ENCODE measurements around the gene HIC1.

Gene HIC1

GRCh38 chr17:2044263-2044894 is 10.5 kb upstream of the HIC1 start:
- DNase-seq (ENCODE audit: low read depth), result no peak

- DNase-seq (ENCODE audit: low read depth), result no peak
Measured at GRCh38 chr17:2047590-2047989, 7.3 kb upstream of the HIC1 start.

DNA sequence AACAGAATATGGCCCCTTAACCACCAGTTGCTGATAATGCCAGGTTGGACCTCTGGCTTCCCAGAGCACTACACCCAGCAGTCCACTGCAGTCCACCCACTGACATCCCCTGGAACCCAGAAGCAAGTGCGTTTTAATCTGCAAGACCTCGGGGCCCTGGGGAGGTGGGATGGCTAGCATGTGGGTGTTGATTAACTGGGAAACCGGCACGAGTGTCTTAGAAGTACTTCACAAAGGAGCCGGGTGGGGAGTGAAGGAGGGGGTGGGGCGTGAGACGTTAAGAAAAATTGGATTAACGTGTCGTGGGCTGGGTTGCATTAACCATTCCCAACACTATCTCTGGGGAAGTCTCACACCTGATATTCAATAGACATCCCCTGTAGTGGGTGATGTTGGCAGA is 6.1 kb upstream of the HIC1 start:
- DNase-seq (ENCODE audit: low read depth), result no peak

DNA sequence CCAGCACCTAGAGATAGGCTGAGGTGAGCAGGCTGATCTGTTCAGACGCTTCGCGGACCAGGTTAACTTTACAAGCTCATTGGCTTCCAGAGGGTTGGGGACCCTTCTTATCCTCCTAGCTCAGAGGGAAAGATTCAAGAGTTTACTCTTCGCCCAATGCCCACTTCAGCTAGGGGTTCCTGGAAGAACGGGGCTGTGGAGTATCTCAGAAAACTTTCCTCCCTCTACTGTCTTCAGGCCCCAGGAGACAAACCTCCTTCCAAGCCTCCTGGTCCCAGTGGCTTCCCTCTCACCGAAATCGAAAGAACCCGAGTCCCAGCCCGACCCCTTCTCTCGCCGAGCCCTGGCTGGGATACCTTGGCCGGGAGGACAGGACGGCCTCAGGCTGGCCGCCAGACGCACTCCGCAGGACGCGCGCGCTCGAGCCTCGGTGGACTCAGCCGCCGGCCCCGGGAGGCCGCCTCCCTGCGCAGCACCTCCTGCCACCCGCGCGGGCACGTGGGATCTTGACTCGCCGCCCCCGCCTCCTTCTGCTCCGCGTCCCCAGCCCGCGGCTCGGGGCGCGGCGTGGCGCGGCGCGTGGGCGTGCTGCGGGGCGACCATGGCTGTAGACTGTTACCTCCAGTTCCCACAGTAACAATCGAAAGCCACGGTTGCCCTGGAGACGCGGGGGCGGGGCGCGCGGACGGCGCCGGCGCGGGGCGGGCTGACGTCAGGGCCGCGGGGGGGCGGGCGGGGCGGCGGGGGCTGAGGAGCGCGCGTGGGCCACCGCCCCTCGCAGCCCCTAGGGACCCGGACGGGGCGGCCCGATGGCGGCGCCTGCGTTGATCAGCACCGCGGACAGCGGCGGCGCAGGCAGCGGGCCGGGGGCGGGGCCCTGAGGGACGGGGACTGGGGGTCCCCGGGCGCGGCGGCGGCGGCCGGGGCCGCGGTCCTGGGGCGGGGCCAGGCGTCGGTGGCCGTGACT is 5.3 kb upstream of the HIC1 start:
- peak; percentile 87 for DNase-seq (ENCODE audit: low read depth)

- peak; percentile 59 for DNase-seq (ENCODE audit: low read depth)
Measured at GRCh38 chr17:2050300-2051060, 4.4 kb upstream of the HIC1 start.

GRCh38 chr17:2051061-2051932 is 3.6 kb upstream of the HIC1 start:
- DNase-seq (ENCODE audit: low read depth), result no peak

DNA sequence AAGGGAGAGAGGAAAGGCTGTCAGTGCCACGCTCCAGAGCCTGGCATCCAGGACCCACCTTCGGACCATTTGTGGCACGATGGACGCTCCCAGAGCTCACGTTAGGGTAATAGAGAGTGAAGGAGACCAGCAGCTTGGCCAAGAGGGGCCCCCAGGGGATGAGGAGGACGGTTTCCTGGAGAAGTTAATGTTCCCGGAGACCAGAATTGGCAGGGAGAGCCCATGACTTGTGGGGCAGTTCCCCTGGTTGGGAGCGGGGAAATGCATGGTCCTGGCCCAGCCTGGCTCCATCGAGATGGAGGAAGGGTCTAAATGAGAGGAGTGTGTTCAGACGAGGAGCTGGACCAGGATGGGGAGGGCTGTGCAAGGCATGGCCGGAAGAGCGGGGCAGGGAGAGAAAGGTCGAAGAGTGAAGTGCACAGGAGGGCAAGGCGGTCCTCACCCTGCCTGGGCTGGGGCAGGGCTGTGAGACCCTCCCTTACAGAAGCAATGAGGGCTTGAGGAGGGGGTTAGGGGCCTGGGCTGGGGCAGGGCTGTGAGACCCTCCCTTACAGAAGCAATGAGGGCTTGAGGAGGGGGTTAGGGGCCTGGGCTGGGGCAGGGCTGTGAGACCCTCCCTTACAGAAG is 2.9 kb upstream of the HIC1 start:
- DNase-seq (ENCODE audit: low read depth), result no peak

DNA sequence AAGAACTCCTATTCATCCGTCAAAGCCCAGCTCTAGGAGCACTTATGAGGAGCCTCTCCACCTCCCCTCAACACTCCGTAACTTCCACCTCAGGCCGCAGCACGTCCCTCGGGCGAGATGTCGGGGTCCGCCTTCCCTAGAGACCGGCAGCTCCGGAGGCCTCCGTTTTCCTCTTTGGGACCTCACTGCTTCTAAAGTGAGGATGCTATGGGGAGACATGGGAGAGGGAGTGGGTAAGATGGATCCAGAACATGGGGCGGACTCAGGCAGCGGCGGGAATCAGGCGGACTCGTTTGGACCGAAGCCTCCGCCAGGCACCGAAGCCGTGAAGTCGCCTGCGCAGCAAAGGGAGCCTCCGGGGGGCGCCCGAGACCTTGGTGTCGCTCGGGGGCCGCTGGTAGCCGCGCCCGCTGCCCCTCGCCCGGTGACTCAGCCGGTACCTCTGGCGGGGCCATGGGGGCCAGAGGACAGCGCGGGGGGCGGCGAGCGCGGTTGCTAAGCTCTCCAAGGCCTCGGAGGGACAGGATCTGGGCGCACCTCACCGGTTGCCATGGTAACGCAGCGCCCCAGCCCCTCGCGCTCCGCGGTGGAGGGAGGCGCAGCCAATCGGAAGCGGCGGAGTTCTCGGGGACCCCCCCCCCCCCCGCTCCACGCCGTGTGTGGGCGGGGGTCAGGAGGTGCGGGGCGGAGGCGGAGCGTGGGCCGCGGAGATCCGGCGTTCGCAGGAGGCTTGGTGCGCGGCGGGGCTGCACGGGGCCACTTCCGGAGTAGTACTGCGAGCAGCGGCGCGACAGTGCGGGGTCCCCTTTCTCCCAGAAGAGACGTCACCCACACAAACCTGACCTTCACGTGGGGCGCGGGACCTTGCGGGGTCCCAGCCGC is 1.3 kb upstream of the HIC1 start:
- peak; percentile 65 for DNase-seq (ENCODE audit: low read depth)

- DNase-seq (ENCODE audit: low read depth), result no peak
Measured at GRCh38 chr17:2054262-2054511, 716 bp upstream of the HIC1 start.

DNA sequence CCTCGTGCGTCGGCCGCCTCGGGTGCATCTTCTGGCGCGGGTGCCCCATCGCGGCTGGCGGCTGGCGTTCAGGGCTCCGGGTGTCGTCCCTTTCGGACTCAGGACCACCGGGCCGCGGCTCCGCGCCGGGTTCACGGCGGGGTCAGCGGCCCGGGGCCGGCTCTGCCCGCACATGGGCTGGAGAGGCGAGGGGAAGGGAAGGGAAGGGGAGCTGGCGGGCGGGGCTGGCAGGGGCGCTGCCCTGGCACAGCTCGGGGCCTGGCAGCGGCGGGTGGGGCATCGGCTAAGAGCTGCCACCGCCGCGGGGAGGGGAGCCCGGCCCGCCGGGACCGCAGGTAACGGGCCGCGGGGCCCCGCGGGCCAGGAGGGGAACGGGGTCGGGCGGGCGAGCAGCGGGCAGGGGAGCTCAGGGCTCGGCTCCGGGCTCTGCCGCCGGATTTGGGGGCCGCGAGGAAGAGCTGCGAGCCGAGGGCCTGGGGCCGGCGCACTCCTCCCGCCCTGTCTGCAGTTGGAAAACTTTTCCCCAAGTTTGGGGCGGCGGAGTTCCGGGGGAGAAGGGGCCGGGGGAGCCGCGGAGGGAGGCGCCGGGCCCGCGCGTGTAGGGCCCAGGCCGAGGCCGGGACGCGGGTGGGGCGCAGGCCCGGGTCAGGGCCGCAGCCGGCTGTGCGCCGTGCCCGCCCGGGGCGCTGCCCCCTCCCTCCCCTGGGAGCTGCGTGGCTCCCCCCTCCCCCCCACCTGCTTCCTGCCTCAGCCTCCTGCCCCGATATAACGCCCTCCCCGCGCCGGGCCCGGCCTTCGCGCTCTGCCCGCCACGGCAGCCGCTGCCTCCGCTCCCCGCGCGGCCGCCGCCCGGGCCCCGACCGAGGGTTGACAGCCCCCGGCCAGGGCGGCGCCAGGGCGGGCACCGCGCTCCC is 646 bp downstream of the HIC1 start:
- DNase-seq (ENCODE audit: low read depth), result no peak

DNA sequence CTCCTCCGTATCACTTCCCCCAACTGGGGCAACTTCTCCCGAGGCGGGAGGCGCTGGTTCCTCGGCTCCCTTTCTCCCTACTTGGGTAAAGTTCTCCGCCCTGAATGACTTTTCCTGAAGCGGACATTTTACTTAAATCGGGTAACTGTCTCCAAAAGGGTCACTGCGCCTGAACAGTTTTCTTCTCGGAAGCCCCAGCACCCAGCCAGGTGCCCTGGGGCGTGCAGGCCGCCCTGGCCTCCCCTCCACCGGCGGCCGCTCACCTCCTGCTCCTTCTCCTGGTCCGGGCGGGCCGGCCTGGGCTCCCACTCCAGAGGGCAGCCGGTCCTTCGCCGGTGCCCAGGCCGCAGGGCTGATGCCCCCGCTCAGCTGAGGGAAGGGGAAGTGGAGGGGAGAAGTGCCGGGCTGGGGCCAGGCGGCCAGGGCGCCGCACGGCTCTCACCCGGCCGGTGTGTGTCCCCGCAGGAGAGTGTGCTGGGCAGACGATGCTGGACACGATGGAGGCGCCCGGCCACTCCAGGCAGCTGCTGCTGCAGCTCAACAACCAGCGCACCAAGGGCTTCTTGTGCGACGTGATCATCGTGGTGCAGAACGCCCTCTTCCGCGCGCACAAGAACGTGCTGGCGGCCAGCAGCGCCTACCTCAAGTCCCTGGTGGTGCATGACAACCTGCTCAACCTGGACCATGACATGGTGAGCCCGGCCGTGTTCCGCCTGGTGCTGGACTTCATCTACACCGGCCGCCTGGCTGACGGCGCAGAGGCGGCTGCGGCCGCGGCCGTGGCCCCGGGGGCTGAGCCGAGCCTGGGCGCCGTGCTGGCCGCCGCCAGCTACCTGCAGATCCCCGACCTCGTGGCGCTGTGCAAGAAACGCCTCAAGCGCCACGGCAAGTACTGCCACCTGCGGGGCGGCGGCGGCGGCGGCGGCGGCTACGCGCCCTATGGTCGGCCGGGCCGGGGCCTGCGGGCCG is 1.6 kb downstream of the HIC1 start:
- DNase-seq (ENCODE audit: low read depth), result no peak

DNA sequence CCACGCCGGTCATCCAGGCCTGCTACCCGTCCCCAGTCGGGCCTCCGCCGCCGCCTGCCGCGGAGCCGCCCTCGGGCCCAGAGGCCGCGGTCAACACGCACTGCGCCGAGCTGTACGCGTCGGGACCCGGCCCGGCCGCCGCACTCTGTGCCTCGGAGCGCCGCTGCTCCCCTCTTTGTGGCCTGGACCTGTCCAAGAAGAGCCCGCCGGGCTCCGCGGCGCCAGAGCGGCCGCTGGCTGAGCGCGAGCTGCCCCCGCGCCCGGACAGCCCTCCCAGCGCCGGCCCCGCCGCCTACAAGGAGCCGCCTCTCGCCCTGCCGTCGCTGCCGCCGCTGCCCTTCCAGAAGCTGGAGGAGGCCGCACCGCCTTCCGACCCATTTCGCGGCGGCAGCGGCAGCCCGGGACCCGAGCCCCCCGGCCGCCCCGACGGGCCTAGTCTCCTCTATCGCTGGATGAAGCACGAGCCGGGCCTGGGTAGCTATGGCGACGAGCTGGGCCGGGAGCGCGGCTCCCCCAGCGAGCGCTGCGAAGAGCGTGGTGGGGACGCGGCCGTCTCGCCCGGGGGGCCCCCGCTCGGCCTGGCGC is 2.4 kb downstream of the HIC1 start:
- no peak for DNase-seq (ENCODE audit: low read depth)

DNA sequence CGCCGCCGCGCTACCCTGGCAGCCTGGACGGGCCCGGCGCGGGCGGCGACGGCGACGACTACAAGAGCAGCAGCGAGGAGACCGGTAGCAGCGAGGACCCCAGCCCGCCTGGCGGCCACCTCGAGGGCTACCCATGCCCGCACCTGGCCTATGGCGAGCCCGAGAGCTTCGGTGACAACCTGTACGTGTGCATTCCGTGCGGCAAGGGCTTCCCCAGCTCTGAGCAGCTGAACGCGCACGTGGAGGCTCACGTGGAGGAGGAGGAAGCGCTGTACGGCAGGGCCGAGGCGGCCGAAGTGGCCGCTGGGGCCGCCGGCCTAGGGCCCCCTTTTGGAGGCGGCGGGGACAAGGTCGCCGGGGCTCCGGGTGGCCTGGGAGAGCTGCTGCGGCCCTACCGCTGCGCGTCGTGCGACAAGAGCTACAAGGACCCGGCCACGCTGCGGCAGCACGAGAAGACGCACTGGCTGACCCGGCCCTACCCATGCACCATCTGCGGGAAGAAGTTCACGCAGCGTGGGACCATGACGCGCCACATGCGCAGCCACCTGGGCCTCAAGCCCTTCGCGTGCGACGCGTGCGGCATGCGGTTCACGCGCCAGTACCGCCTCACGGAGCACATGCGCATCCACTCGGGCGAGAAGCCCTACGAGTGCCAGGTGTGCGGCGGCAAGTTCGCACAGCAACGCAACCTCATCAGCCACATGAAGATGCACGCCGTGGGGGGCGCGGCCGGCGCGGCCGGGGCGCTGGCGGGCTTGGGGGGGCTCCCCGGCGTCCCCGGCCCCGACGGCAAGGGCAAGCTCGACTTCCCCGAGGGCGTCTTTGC is 3.1 kb downstream of the HIC1 start:
- DNase-seq (ENCODE audit: low read depth), result no peak

- no peak for DNase-seq (ENCODE audit: low read depth)
Measured at GRCh38 chr17:2058586-2059546, 4.0 kb downstream of the HIC1 start.

DNA sequence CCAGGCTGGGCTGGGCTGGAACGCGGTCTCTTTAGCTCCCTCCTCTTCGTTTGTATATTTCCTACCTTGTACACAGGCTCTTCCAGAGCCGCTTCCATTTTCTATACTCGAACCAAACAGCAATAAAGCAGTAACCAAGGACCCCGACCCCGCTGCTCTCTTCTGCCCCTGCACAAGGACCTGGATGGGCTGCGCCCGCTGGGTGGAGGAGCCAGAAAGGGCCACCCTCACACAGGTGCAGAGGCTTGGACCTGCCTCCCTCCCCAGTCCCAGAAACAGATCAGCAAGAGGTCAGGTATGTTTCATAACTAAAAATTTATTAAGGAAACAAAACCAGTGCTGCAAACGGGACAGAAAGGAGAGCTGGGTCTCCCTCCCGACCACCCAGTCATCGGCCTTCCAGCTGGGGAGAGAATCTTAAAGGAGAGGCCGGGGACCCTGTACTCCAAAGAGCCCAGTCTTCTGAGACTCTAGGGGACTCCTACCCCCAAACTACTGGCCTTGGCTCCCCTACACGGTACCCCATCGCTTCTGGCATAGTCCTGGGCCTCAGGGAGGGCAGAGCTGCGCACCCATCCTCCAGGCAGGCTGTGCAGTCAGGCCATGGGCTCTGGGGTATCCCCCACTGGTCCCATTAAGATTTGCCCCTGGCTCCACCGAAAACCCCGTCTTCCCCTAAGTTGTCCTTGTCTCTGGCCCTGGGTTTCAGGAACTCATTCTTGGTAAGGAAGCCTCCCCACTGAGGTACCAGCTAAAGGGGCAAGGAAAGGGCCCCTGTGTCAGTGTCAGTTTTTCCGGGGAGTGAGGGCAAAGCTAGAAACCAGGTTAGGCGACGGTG is 4.9 kb downstream of the HIC1 start:
- no peak for DNase-seq (ENCODE audit: low read depth)

All from activated T-cell treated with anti-CD3 and anti-CD28 coated beads for 1 hour (primary cell).